ENCODE measurements around the gene SPIB.

The SPIB gene

DNA sequence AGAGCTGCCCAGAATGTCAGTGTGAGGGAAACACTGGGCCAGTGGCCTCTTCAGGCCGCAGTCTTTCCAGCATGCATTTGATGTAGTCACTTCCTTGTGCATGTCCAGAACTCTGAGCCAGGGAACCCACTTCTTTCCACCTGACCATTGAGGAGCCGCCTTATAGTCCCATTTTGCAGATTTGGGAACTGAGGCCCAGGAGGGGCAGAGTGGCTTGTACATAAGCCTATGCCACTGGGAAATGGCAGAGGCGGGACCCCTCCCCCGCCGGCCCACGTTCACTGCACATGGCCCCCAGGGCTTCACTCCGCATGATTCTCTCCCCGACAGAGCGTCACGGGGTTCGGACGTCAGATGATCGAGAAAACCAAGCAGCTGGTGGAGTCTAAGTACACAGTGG, 5.6 kb upstream of the SPIB start:
- POLR2A ChIA-PET = no interaction called here
- TF ChIP-seq CTCF (IDR thresholded peaks at IDR 0.05; ENCODE audit: insufficient read depth, low read length, missing control alignments) = no peak
- H3K4me3 ChIP-seq (ENCODE audit: low read depth, low read length) = no peak overlapping the region
- CTCF ChIA-PET = interaction anchor here (0.9 to 1.2 kb wide), 3 partner anchors 15 to 56 kb away, joined by 3 read pairs; no protein-coding TSS in a partner anchor
- DNase-seq (ENCODE audit: low read depth, low spot score) = no peak

GRCh38 chr19:50413531-50413930, 5.2 kb upstream of the SPIB start:
- H3K4me3 ChIP-seq (ENCODE audit: low read depth, low read length) = no peak overlapping the region
- ChIA-PET CTCF (interaction anchor here (0.9 to 1.4 kb wide), 3 partner anchors 11 to 56 kb away, joined by 3 read pairs; no protein-coding TSS in a partner anchor), POLR2A (no interaction called here)
- no peak for DNase-seq (ENCODE audit: low read depth, low spot score)
- TF ChIP-seq CTCF (IDR thresholded peaks at IDR 0.05; ENCODE audit: insufficient read depth, low read length, missing control alignments) = no peak

GRCh38 chr19:50414864-50415660, 3.7 kb upstream of the SPIB start:
- ChIA-PET CTCF (interaction anchor here (0.8 to 1.8 kb wide), 11 partner anchors 9 to 58 kb away, joined by 3 to 9 read pairs (median 4); no protein-coding TSS in a partner anchor), POLR2A (interaction anchor here (0.6 kb wide), 1 partner anchor 15 kb away, joined by 3 read pairs; no protein-coding TSS in a partner anchor)
- TF ChIP-seq CTCF (IDR thresholded peaks at IDR 0.05; ENCODE audit: insufficient read depth, low read length, missing control alignments) = peak; percentile 92
- no peak for DNase-seq (ENCODE audit: low read depth, low spot score)
- H3K4me3 ChIP-seq (ENCODE audit: low read depth, low read length) = no peak overlapping the region

GRCh38 chr19:50415661-50416033, 3.1 kb upstream of the SPIB start:
- TF ChIP-seq CTCF (IDR thresholded peaks at IDR 0.05; ENCODE audit: insufficient read depth, low read length, missing control alignments) = no peak
- ChIA-PET POLR2A (interaction anchor here (0.6 kb wide), 1 partner anchor 15 kb away, joined by 3 read pairs; no protein-coding TSS in a partner anchor), CTCF (interaction anchor here (0.8 to 1.8 kb wide), 10 partner anchors 9 to 58 kb away, joined by 3 to 9 read pairs (median 4); no protein-coding TSS in a partner anchor)
- H3K4me3 ChIP-seq (ENCODE audit: low read depth, low read length) = no peak overlapping the region
- DNase-seq (ENCODE audit: low read depth, low spot score) = no peak

DNA sequence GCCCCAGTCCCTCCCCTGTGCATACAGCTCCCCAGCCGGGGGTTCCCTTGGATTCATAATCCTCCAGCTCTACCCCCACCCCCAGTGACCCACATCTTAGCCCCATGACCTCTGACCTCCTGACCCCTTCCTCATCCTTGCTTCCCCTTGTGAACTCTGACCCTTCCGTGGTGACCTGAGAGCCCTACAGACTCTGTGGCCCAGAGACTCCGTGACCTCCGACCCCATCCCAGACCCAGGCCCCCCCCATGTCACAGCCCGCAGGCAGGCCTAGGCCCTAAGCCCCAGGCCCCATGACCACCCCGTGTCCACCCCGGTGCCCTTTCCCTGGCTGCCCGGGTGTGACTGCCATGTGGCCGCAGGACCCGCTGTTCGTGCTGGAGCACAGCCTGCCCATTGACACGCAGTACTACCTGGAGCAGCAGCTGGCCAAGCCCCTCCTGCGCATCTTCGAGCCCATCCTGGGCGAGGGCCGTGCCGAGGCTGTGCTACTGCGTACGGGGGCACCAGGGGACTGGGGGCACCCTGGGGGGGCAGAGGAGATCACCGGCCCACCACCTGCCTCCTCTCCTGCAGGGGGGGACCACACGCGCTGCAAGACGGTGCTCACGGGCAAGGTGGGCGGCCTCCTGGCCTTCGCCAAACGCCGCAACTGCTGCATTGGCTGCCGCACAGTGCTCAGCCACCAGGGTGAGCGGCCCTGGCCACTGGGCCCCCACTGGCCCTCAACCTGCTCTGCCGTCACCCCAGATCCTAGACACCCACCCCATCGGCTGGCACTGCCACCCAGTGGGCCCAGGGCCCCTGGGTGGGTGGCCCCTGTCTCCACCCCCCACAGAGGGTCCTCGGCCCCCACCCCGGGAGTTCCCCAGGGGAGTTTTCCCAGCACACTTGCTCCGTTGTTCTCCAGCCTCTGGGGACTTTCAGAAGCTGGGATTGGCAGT, 2.4 kb upstream of the SPIB start:
- DNase-seq (ENCODE audit: low read depth, low spot score) = no peak
- ChIA-PET CTCF (interaction anchor here (0.8 to 1.8 kb wide), 8 partner anchors 8 to 59 kb away, joined by 3 to 9 read pairs (median 6); no protein-coding TSS in a partner anchor), POLR2A (no interaction called here)
- no peak overlapping the region for H3K4me3 ChIP-seq (ENCODE audit: low read depth, low read length)
- TF ChIP-seq CTCF (IDR thresholded peaks at IDR 0.05; ENCODE audit: insufficient read depth, low read length, missing control alignments) = no peak

Data from AG04449 (cell line).